HCT116 (cell line): ENCODE measurements around the gene MLXIPL. TPM values are rescaled to one million over a fixed set of nuclear protein-coding genes. Genes with fewer than 3 reads are reported as not detected.
A peak's percentile ranks its signal among the peaks of the same experiment; 100 is the strongest.

Source experiments
- ATAC-seq: fragments of 200-7000 bp; cut with Tn5 transposase; 2 replicates; pipeline ENCODE4 v1.9.1; 2020; ENCODE audit warnings: mild to moderate bottlenecking, moderate library complexity
- BruUV-seq: library from RNA; stranded (reverse); fragments of 400-500 nt; replicated peaks from 2 replicates; lab custom pipeline; 2021; lab: Mats Ljungman, UMichigan
- CTCF ChIA-PET: fragments of 300-600 bp; sonication (Branson Sonifier 250); formaldehyde crosslinking; loops from one replicate; lab custom pipeline; 2021; ENCODE audit warnings: antibody characterized with exemption; lab: Charles Lee
- POLR2A ChIA-PET: fragments of 300-600, 350-600 bp; sonication (Branson Sonifier 250); formaldehyde crosslinking; loops from one replicate; lab custom pipeline; 2021; ENCODE audit warnings: antibody characterized with exemption; lab: Charles Lee
- RAD21 ChIA-PET, 2 experiments: fragments of 300-600 bp; sonication (Branson Sonifier 250); formaldehyde crosslinking; loops; one replicate each; lab custom pipeline; 2023; ENCODE audit warnings: low total read pairs in 2 of 2; ENCODE audit not compliant: uncharacterized antibody in 2 of 2, unreplicated experiment in 2 of 2, low non-redundant PET in 1 of 2; lab: Charles Lee
- DNase-seq: peaks from one replicate; pipeline ENCODE4 v3.0.0-alpha.2; 2010; ENCODE audit warnings: low read depth, low spot score
- H2AFZ ChIP-seq: fragments of 200-600 bp; shearing (Covaris generic), sonication (generic); 2 replicates; pipeline ENCODE4 v1.6.1; 2017; ENCODE audit warnings: low read depth, mixed run types, mixed read lengths, antibody characterized with exemption, low read length; ENCODE audit not compliant: poor library complexity, severe bottlenecking
- H3K27ac ChIP-seq: 2 replicates; pipeline ENCODE4 v1.5.1; 2012; ENCODE audit warnings: low read depth, low read length
- H3K27me3 ChIP-seq: fragments of 200-600 bp; sonication (generic); 2 replicates; pipeline ENCODE4 v1.6.1; 2016; ENCODE audit warnings: mixed run types, low read length, mixed read lengths; ENCODE audit not compliant: insufficient read depth
- H3K36me3 ChIP-seq, 2 experiments: fragments of 200-500 bp in 1 of 2; fragments of 200-600 bp in 1 of 2; sonication (Bioruptor generic) in 1 of 2; sonication (generic) in 1 of 2; 2 replicates each; pipeline versions ENCODE4 v1.5.1 to v1.6.1; 2014 to 2016; ENCODE audit warnings: low read length in 2 of 2, inconsistent platforms in 1 of 2, mixed read lengths in 1 of 2, mixed run types in 1 of 2; ENCODE audit not compliant: insufficient read depth in 2 of 2, control insufficient read depth in 1 of 2
- H3K4me1 ChIP-seq, 2 experiments: fragments of 200-600 bp in 1 of 2; sonication (generic) in 1 of 2; 2 replicates each; pipeline versions ENCODE4 v1.5.1 to v1.6.1; 2012 to 2017; ENCODE audit warnings: low read length in 2 of 2, inconsistent platforms in 1 of 2, mild to moderate bottlenecking in 1 of 2, mixed read lengths in 1 of 2, mixed run types in 1 of 2, moderate library complexity in 1 of 2; ENCODE audit not compliant: insufficient read depth in 2 of 2, control insufficient read depth in 1 of 2
- H3K4me2 ChIP-seq: fragments of 200-600 bp; sonication (generic); 2 replicates; pipeline ENCODE4 v1.6.1; 2017; ENCODE audit warnings: mixed run types, low read length, mixed read lengths
- H3K4me3 ChIP-seq, 2 experiments: fragments of 200-600 bp in 1 of 2; sonication (generic) in 1 of 2; replicated peaks in 1 of 2; 2 replicates each; pipeline ENCODE4 v1.5.1; 2011 to 2016; ENCODE audit warnings: low read length in 2 of 2, control low read depth in 1 of 2, low read depth in 1 of 2, mild to moderate bottlenecking in 1 of 2, mixed read lengths in 1 of 2, mixed run types in 1 of 2
- H3K79me2 ChIP-seq: fragments of 200-600 bp; sonication (generic); 2 replicates; pipeline ENCODE4 v1.6.1; 2017; ENCODE audit warnings: mild to moderate bottlenecking, mixed run types, low read length, moderate library complexity, mixed read lengths; ENCODE audit not compliant: insufficient read depth
- H3K9ac ChIP-seq: fragments of 200-600 bp; sonication (generic); 2 replicates; pipeline ENCODE4 v1.6.1; 2016; ENCODE audit warnings: low read length, mixed read lengths
- H3K9me2 ChIP-seq: fragments of 200-600 bp; sonication (generic), shearing (Covaris generic); 2 replicates; pipeline ENCODE4 v1.6.1; 2017; ENCODE audit warnings: mixed run types, mild to moderate bottlenecking, moderate library complexity; ENCODE audit not compliant: insufficient read depth
- H3K9me3 ChIP-seq, 2 experiments: fragments of 200-500 bp in 1 of 2; fragments of 200-600 bp in 1 of 2; sonication (Bioruptor generic) in 1 of 2; sonication (generic) in 1 of 2; 2 replicates each; pipeline ENCODE4 v1.6.1; 2014 to 2017; ENCODE audit warnings: low read length in 2 of 2, mixed read lengths in 2 of 2, inconsistent platforms in 1 of 2, low read depth in 1 of 2, mild to moderate bottlenecking in 1 of 2, mixed run types in 1 of 2, moderate library complexity in 1 of 2; ENCODE audit not compliant: control insufficient read depth in 1 of 2, insufficient read depth in 1 of 2
- H4K20me1 ChIP-seq: fragments of 200-600 bp; sonication (generic), shearing (Covaris generic); 2 replicates; pipeline ENCODE4 v1.6.1; 2017; ENCODE audit warnings: mixed run types, mild to moderate bottlenecking, moderate library complexity; ENCODE audit not compliant: insufficient read depth
- CTCF ChIP-seq, 3 experiments: fragments of 200-600 bp in 1 of 3; sonication (generic) in 1 of 3; IDR thresholded peaks in 2 of 3; conservative IDR thresholded peaks in 1 of 3; 2 replicates each; pipeline ENCODE4 v1.5.1; 2012 to 2017; ENCODE audit warnings: low read depth in 2 of 3, low read length in 2 of 3, antibody characterized with exemption in 1 of 3, borderline replicate concordance in 1 of 3, control low read depth in 1 of 3, mild to moderate bottlenecking in 1 of 3, mixed read lengths in 1 of 3, mixed run types in 1 of 3, moderate library complexity in 1 of 3; ENCODE audit not compliant: insufficient read depth in 1 of 3
- intact Hi-C: fragments of 100-400 bp; cut with micrococcal nuclease; formaldehyde crosslinking; loops from 2 replicates; pipeline ENCODE4 v1.10.0; 2022
- total RNA-seq: library from RNA; stranded (reverse); gene quantifications from one replicate; pipeline ENCODE4 v1.2.1, GENCODE V29; 2021; ENCODE audit not compliant: unreplicated experiment
- TF ChIP-seq, protein P1 (sequence below): IDR thresholded peaks from 2 replicates; pipeline ENCODE4 v1.6.1; 2012
- TF ChIP-seq, protein P2 (sequence below): IDR thresholded peaks from 2 replicates; pipeline ENCODE4 v1.6.1; 2011; ENCODE audit warnings: mild to moderate bottlenecking, low read length, moderate library complexity; ENCODE audit not compliant: insufficient replicate concordance; ENCODE audit errors: extremely low read depth

Gene MLXIPL
- total RNA-seq, 1 experiment from 2014 or later: 79.4 TPM

GRCh38 chr7:73612598-73613269 lies 11.6 kb downstream of the MLXIPL start (continued):
- TF ChIP-seq, protein P1, sequence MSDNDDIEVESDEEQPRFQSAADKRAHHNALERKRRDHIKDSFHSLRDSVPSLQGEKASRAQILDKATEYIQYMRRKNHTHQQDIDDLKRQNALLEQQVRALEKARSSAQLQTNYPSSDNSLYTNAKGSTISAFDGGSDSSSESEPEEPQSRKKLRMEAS: no peak

GRCh38 chr7:73611017-73611555 lies 13.2 kb downstream of the MLXIPL start:
- Histone ChIP-seq H3K9me3 (no peaks in the 10 kb centered on the region), H3K27ac (no peak overlapping the region), H3K79me2 (peaks cover 3% of the 10 kb centered on the region; the same call in 1 of the 2 replicates), H2AFZ (no peak overlapping the region), H3K4me1 (peaks cover 28 to 33% of the 10 kb centered on the region in 2 experiments), H3K4me2 (no peak overlapping the region), H3K4me3 (no peak overlapping the region), H3K27me3 (no peaks in the 10 kb centered on the region), H3K9ac (no peak overlapping the region), H4K20me1 (no peaks in the 10 kb centered on the region), H3K36me3 (peaks cover 4 to 10% of the 10 kb centered on the region in 2 experiments; a peak in 3 of 4 replicates), H3K9me2 (no peaks in the 10 kb centered on the region)
- CTCF ChIA-PET: no interaction called here
- intact Hi-C loops: no loop called here
- POLR2A ChIA-PET: no interaction called here
- no peak for DNase-seq
- BruUV-seq: no TSS peak
- RAD21 ChIA-PET: no interaction called here
- no peak for ATAC-seq
- 0 out of 6 replicates have a peak, but pooled peaks of 1 of the 3 experiments have one; percentile 8 for TF ChIP-seq CTCF (IDR thresholded peaks at IDR 0.05 in 2 of 3, conservative IDR thresholded peaks at IDR 0.05 in 1 of 3; ENCODE audit: borderline replicate concordance in 1 of 3, insufficient read depth in 1 of 3, low read depth in 2 of 3, low read length in 2 of 3)
- TF ChIP-seq, protein P2, sequence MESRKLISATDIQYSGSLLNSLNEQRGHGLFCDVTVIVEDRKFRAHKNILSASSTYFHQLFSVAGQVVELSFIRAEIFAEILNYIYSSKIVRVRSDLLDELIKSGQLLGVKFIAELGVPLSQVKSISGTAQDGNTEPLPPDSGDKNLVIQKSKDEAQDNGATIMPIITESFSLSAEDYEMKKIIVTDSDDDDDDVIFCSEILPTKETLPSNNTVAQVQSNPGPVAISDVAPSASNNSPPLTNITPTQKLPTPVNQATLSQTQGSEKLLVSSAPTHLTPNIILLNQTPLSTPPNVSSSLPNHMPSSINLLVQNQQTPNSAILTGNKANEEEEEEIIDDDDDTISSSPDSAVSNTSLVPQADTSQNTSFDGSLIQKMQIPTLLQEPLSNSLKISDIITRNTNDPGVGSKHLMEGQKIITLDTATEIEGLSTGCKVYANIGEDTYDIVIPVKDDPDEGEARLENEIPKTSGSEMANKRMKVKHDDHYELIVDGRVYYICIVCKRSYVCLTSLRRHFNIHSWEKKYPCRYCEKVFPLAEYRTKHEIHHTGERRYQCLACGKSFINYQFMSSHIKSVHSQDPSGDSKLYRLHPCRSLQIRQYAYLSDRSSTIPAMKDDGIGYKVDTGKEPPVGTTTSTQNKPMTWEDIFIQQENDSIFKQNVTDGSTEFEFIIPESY: no peak
